Keratinocyte (primary cell): ENCODE data around the gene BANP. TPM values are rescaled to one million over a fixed set of nuclear protein-coding genes. Genes with fewer than 3 reads are reported as not detected.
A peak's percentile ranks its signal among the peaks of the same experiment; 100 is the strongest.

ENCODE experiments used
- DNase-seq: peaks from one replicate; pipeline ENCODE4 v3.0.0-alpha.2; 2011; ENCODE audit warnings: low read depth, missing footprints, low spot score
- FAIRE-seq: peaks from 2 replicates; lab custom pipeline; 2011; peaks lifted over from hg19 to GRCh38; lab: Jason Lieb, UNC
- H2AFZ ChIP-seq: 2 replicates; pipeline ENCODE4 v1.6.0; 2012; ENCODE audit warnings: low read length, control low read depth, inconsistent platforms; ENCODE audit not compliant: control insufficient read depth
- H3K27ac ChIP-seq: 2 replicates; pipeline ENCODE4 v1.5.1; 2011; ENCODE audit warnings: low read length; ENCODE audit not compliant: control insufficient read depth, insufficient read depth
- H3K27me3 ChIP-seq: 3 replicates; pipeline ENCODE4 v1.6.0; 2011; ENCODE audit warnings: low read length; ENCODE audit not compliant: control insufficient read depth, insufficient read depth; ENCODE audit errors: extremely low read depth
- H3K36me3 ChIP-seq, 2 experiments: 2 replicates in 1 of 2; 3 replicates in 1 of 2; pipeline ENCODE4 v1.5.1; 2011; ENCODE audit warnings: low read length in 2 of 2, mild to moderate bottlenecking in 1 of 2; ENCODE audit not compliant: control insufficient read depth in 2 of 2, insufficient read depth in 2 of 2; ENCODE audit errors: extremely low read depth in 1 of 2
- H3K4me1 ChIP-seq: 3 replicates; pipeline ENCODE4 v1.5.1; 2011; ENCODE audit warnings: low read length; ENCODE audit not compliant: control insufficient read depth, insufficient read depth; ENCODE audit errors: extremely low read depth
- H3K4me2 ChIP-seq: 3 replicates; pipeline ENCODE4 v1.6.0; 2011; ENCODE audit warnings: low read depth, low read length; ENCODE audit not compliant: control insufficient read depth, insufficient read depth; ENCODE audit errors: extremely low read depth
- H3K4me3 ChIP-seq, 3 experiments: fragments of 200-600 bp in 1 of 3; sonication (generic) in 1 of 3; 2 replicates in 2 of 3; 3 replicates in 1 of 3; pipeline ENCODE4 v1.5.1; 2011 to 2016; ENCODE audit warnings: low read length in 3 of 3, mild to moderate bottlenecking in 3 of 3, control low read depth in 2 of 3, inconsistent platforms in 1 of 3, low read depth in 1 of 3, mixed read lengths in 1 of 3, mixed run types in 1 of 3, moderate library complexity in 1 of 3; ENCODE audit not compliant: control insufficient read depth in 2 of 3, insufficient read depth in 2 of 3; ENCODE audit errors: extremely low read depth in 1 of 3
- H3K79me2 ChIP-seq: 2 replicates; pipeline ENCODE4 v1.6.0; 2012; ENCODE audit warnings: low read length; ENCODE audit not compliant: control insufficient read depth, insufficient read depth
- H3K9ac ChIP-seq: 3 replicates; pipeline ENCODE4 v1.6.0; 2011; ENCODE audit warnings: low read length; ENCODE audit not compliant: control insufficient read depth, insufficient read depth; ENCODE audit errors: extremely low read depth
- H3K9me1 ChIP-seq: 3 replicates; pipeline ENCODE4 v1.6.0; 2011; ENCODE audit warnings: low read length; ENCODE audit not compliant: control insufficient read depth, insufficient read depth; ENCODE audit errors: extremely low read depth
- H3K9me3 ChIP-seq: 2 replicates; pipeline ENCODE4 v1.5.1; 2012; ENCODE audit warnings: low read depth, low read length; ENCODE audit not compliant: control insufficient read depth
- H4K20me1 ChIP-seq: 3 replicates; pipeline ENCODE4 v1.6.0; 2011; ENCODE audit warnings: low read length; ENCODE audit not compliant: control insufficient read depth, insufficient read depth; ENCODE audit errors: extremely low read depth
- EZH2 ChIP-seq: IDR thresholded peaks from one replicate; pipeline ENCODE4 v1.6.1; 2012; ENCODE audit warnings: inconsistent platforms, mild to moderate bottlenecking, low read length, moderate library complexity
- dilution Hi-C: fragments of 300-500 bp; cut with MboI; formaldehyde crosslinking; loops from one replicate; pipeline ENCODE4 v1.7.0; 2020; ENCODE audit warnings: low sequenced_read_pairs; ENCODE audit not compliant: extremely low pct_ligation_motif_present
- polyA plus RNA-seq, 5 experiments: library from polyadenylated mRNA; depleted of rRNA in 3 of 5; stranded (reverse) in 3 of 5; stranded (forward) in 1 of 5; unstranded in 1 of 5; fragments of >200 nt; gene quantifications; 1 replicate in 1 of 5; 2 replicates in 3 of 5; 3 replicates in 1 of 5; pipeline versions ENCODE4 v1.2.1 to v1.2.3, GENCODE V29; 2011 to 2012; ENCODE audit warnings: missing spikeins in 2 of 5, low read depth in 1 of 5, low replicate concordance in 1 of 5
- TF ChIP-seq, protein P1 (sequence below), 3 experiments: IDR thresholded peaks in 1 of 3; conservative IDR thresholded peaks in 1 of 3; optimal IDR thresholded peaks in 1 of 3; 2 replicates in 2 of 3; 3 replicates in 1 of 3; pipeline versions ENCODE3 to v1.5.1; 2011; ENCODE audit warnings: low read length in 3 of 3, mild to moderate bottlenecking in 3 of 3, moderate library complexity in 2 of 3, control low read depth in 1 of 3, inconsistent platforms in 1 of 3; ENCODE audit not compliant: insufficient read depth in 2 of 3; ENCODE audit errors: extremely low read depth in 1 of 3

BANP gene
- polyA plus RNA-seq, 1 donor (not counting 4 experiments of a cell fraction or from before 2014, with no cell fraction given): 10.8 TPM

DNA sequence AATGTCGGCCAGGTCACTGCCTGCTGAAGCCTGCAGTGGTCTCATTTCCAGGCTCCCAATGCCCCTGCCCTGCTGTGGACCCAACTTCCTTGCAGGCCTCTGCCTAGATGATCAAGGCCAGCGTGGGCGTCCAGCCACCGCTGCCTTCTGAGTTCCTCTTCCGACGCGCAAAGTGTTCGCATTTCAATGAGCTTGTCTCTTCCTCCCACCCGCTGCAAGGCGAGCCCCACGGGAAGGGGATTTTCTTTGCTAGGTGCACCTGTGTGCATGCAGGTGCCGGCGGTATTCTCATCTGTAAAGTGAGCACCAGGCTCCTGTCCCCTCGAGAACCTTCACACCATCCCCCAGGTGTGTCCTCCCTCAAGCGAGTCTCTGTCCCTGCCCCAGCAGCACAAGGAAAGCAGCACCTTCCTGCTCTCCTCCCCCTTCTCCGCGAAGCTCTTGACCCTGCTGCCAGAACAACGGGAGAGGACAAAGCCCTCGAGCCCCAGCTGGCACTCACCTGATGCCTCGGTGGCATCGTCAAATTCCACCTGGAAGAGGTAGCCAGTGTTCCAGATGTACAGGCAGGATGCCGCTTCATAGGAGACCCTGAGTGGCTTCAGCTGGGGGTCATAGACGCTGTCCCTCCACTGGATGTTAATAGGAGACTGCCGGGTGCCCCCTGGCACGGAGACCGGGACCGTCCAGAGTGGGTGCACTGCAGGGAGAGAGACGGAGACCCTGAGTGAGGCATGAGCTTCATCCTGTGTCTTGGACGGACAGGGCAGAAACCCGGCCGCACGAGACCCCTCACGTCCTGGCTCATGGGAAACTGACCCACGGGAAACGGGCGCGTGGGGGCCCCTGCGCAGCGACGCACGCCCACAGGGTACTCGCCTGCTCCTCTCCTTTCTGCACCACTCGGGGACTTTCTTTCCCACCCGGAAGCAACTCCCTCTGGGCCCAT, 24.7 kb upstream of the BANP start:
- no peak for FAIRE-seq
- H3K4me2 ChIP-seq: no peak overlapping the region
- H3K9ac ChIP-seq: no peak overlapping the region
- H3K27ac ChIP-seq: no peak overlapping the region
- no peak overlapping the region for H3K4me3 ChIP-seq
- no peaks in the 10 kb centered on the region for H3K9me1 ChIP-seq
- H3K27me3 ChIP-seq: peaks cover 24% of the 10 kb centered on the region
- DNase-seq: no peak
- no peaks in the 10 kb centered on the region for H3K36me3 ChIP-seq
- H4K20me1 ChIP-seq: no peaks in the 10 kb centered on the region
- H3K9me3 ChIP-seq: no peaks in the 10 kb centered on the region
- peaks cover 16% of the 10 kb centered on the region for H3K4me1 ChIP-seq
- dilution Hi-C loops: no loop called here
- H2AFZ ChIP-seq: no peak overlapping the region
- no peaks in the 10 kb centered on the region for H3K79me2 ChIP-seq
- TF ChIP-seq EZH2: no peak

DNA sequence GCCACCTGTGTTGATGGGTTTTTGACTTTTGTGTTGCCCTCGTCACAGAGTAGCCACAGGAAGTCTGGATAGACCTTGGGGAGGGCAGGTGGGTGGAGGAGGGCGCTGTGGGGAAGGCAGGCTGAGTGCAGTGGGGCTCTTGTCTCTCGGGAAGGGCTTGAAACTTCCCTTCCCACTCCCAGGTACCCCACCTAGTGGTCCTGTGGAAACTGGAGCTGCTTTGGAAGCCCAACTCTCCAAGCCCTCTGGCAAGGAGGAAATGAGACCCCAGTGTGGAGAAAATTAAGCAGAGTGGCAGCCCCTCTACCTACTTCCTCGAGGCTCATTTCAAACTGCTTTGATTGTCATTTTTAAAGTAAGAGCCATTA, 24.1 kb upstream of the BANP start:
- FAIRE-seq: no peak
- peaks cover 16% of the 10 kb centered on the region for H3K4me1 ChIP-seq
- no peaks in the 10 kb centered on the region for H3K79me2 ChIP-seq
- H3K9me3 ChIP-seq: no peaks in the 10 kb centered on the region
- no peak overlapping the region for H3K4me2 ChIP-seq
- no peak overlapping the region for H3K27ac ChIP-seq
- dilution Hi-C loops: no loop called here
- H3K4me3 ChIP-seq: no peak overlapping the region
- TF ChIP-seq, protein P1, sequence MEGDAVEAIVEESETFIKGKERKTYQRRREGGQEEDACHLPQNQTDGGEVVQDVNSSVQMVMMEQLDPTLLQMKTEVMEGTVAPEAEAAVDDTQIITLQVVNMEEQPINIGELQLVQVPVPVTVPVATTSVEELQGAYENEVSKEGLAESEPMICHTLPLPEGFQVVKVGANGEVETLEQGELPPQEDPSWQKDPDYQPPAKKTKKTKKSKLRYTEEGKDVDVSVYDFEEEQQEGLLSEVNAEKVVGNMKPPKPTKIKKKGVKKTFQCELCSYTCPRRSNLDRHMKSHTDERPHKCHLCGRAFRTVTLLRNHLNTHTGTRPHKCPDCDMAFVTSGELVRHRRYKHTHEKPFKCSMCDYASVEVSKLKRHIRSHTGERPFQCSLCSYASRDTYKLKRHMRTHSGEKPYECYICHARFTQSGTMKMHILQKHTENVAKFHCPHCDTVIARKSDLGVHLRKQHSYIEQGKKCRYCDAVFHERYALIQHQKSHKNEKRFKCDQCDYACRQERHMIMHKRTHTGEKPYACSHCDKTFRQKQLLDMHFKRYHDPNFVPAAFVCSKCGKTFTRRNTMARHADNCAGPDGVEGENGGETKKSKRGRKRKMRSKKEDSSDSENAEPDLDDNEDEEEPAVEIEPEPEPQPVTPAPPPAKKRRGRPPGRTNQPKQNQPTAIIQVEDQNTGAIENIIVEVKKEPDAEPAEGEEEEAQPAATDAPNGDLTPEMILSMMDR (optimal IDR thresholded peaks at IDR 0.05 in 1 of 3, IDR thresholded peaks at IDR 0.05 in 1 of 3, conservative IDR thresholded peaks at IDR 0.05 in 1 of 3; ENCODE audit: extremely low read depth in 1 of 3, insufficient read depth in 2 of 3, low read length in 3 of 3): peak in 1 of 3 experiments; percentile 10
- TF ChIP-seq EZH2: no peak
- no peaks in the 10 kb centered on the region for H3K36me3 ChIP-seq
- no peak overlapping the region for H2AFZ ChIP-seq
- no peaks in the 10 kb centered on the region for H4K20me1 ChIP-seq
- no peaks in the 10 kb centered on the region for H3K9me1 ChIP-seq
- DNase-seq: no peak
- H3K9ac ChIP-seq: no peak overlapping the region
- peaks cover 24% of the 10 kb centered on the region for H3K27me3 ChIP-seq
